ENCODE data around the gene HCRTR1.

Gene HCRTR1

DNA sequence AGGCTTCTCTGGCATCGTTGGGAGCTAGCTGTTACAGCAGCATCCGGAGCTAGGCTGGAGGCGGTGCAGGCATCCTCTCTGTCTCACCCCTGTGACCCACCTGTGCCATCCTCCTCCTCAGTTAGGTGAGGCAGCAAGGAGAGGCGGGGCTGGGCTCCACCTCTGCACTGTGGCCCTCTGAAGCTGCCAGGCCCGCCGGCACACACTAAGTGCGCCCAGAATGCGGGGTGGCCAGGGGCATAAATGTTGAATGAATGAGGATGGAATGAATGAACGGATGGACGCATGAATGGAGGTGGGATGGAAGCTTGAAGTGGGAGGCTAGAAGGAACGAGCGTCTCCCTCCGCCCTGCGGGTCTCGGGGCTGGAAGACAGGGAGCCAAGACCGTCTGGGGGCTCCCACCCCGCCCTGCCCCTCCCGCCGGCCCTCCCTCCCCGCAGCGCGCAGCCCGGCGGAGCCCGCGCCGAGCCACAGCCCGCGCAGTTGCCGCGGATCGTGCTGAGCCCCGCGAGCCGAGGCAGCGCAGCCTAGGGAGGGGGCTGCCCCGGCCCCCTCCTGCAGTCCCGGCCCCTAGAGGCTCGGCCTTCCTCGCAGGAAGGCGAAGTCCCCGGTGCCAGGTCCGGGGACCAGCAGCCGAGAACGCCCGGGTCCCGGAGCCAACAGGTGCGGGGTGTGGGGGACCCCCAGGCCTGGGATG lies at the start of gene HCRTR1:
Gene HCRTR1, plus strand, starts transcription at position 472 of the 698 bp plus-strand sequence. CDS start 1,504 bp downstream, outside the sequence.
- DNase-seq (ENCODE audit: low spot score), result no peak

- DNase-seq (ENCODE audit: low spot score), result no peak
Observed at GRCh38 chr1:31567956-31568570, 49.4 kb upstream of the HCRTR1 start.

GRCh38 chr1:31568895-31569595 lies 48.4 kb upstream of the HCRTR1 start:
- no peak for DNase-seq (ENCODE audit: low spot score)

DNA sequence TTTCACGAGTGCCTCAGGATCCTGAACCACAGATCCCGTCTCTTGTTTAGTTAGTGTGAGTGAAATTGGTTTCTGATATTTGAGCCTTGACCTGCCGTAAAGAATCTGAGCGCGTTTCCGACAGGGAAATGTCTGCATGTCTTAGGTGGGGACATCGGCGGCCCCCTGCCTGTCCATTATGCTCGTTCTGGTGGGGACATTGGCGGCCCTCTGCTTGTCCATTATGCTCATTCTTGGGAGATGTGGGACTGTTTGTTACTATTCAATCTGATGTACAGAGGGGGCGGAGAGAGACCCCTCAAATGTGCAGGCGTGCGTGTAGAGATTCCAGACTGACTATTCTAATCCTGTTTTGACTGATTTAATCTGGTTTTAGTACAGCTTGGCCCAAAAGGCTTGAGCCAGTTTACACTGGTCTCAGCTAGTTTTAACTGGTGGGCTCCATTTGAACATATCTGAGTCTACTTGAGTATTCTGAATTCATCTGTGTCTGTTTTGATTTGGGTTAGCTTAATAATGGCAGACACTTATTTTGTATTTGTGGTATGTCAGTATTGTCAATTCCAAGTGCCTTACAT lies 47.8 kb upstream of the HCRTR1 start:
- DNase-seq (ENCODE audit: low spot score), result peak; percentile 55

GRCh38 chr1:31570228-31570627 lies 47.3 kb upstream of the HCRTR1 start:
- DNase-seq (ENCODE audit: low spot score), result no peak

DNA sequence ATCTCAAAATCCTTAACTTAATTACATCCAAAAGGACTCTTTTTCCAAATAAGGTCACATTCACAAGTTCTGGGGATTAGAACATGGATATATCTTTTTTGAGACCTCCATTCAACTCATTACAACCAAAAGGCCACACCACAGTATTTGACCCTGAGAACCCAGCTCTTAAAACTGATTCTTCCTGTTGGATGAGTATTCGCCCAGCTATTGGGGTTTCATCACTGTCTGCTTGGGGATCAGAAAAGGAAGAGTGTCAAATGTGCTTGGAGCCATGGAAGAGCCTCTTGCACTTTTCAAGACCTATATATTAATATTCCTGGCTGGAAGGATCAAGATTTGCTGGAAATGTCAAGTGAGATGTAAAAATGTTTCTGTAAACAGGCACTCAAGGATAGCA lies 46.6 kb upstream of the HCRTR1 start:
- DNase-seq (ENCODE audit: low spot score), result no peak

DNA sequence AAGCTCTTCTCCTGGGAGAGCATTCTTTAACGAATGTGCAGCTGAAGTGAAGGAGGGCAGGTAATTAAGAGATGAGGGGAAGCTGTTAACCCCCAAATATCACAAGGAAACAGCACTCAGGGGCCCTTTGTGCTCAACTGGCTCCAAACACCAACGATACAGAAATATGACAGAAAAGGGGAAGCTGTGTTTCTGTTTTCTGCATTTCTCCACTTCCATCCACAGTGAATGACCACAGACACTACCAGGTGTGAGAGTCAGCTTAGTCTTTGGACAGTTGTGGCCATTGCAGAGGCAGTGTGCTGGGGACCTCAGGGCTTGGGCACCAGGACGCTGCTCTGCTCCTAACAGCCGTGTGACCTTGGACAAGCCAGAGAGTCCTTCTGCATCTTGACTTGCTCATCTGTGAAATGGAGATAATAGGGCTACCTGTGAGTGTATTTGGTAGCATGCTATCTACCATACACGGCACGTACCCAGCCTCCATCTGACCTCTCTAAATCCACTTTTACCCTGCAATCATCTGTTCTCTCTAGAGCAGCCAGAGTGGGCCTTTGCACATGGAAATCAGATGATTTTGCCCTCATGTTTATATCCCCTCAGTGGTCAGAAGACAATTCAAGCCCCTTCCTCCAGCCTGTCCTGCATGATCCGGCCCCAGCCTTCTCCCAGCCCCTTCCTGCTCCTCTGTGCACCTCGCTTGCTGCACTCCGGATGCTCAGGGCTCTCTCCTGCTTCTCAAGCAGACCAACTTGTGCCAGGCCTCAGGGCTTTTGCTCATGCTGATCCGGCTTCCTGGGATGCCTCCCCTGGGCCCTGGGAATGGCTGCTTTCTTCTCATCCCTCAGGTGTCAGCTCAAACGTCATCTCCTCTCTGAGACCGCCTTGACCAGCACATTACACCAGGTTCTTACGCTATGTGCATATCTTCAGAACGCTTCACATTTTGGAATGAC lies 45.9 kb upstream of the HCRTR1 start:
- no peak for DNase-seq (ENCODE audit: low spot score)

- DNase-seq (ENCODE audit: low spot score), result no peak
Observed at GRCh38 chr1:31572323-31573104, 45.0 kb upstream of the HCRTR1 start.

- DNase-seq (ENCODE audit: low spot score), result peak; percentile 34
Observed at GRCh38 chr1:31573261-31573660, 44.2 kb upstream of the HCRTR1 start.

- DNase-seq (ENCODE audit: low spot score), result peak; percentile 31
Observed at GRCh38 chr1:31574749-31575368, 42.6 kb upstream of the HCRTR1 start.

DNA sequence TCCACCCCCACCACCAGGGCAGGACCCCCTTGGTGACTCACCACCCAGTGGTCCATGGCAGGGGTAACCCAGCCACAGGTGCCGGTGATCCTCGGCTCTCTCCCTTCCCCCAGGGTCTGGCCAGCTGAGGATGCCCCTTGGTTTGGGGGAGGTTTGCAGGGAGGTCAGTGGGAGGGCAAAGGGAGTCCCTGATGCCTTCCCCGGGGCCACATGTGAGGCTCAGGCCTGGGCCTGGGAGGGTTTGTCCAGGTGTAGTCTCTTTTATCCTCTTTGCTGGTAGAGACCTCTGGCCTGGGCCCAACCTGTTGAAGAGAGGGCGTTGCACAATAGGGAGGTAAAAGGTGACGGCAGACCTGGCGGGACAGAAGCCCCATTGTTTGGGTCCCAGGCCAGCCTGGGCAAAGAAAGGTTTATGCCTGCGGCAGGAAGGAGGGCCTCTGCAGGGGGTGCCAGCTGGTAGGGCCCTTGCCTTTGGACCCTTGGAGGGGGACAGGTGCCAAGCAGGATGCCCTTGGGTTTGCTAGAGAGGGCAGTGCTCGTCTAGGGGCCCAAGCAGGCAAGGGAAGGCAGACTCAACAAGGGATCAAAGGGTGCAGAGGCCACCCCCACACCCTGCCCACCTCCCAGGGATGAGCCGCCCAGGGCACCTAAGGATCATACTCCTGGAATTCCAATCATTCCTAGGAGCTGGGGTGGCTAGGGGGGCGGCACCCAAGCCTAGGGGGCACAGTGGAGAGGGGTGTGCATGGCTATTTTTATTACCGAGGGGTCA lies 41.9 kb upstream of the HCRTR1 start:
- DNase-seq (ENCODE audit: low spot score), result peak; percentile 53

- peak; percentile 54 for DNase-seq (ENCODE audit: low spot score)
Observed at GRCh38 chr1:31576201-31576669, 41.3 kb upstream of the HCRTR1 start, which contains the start of gene TINAGL1. TINAGL1 (plus strand) TSS chr1:31576515; CDS start chr1:31577149, 634 bp downstream.

DNA sequence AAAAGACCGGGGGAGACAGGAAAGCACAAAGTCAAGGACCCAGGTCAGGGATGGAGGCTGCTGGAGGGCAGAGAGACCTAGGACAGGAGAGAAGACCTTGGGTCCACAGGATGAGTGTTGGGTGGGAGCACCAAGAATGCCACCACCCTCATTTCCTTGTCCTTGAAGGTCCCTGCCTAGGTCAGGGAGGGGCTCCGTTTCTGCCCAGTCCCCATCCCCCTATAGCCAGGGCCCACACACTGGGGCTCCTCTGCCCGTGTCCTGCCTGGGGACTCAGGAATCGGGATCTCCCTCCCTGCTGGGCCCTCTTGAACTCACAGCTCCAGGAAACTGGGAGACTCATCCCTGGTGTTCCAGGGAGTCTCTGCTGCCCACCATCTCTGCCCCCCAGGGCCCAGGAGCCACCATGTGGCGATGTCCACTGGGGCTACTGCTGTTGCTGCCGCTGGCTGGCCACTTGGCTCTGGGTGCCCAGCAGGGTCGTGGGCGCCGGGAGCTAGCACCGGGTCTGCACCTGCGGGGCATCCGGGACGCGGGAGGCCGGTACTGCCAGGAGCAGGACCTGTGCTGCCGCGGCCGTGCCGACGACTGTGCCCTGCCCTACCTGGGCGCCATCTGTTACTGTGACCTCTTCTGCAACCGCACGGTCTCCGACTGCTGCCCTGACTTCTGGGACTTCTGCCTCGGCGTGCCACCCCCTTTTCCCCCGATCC lies 40.6 kb upstream of the HCRTR1 start:
- DNase-seq (ENCODE audit: low spot score), result peak; percentile 49

DNA sequence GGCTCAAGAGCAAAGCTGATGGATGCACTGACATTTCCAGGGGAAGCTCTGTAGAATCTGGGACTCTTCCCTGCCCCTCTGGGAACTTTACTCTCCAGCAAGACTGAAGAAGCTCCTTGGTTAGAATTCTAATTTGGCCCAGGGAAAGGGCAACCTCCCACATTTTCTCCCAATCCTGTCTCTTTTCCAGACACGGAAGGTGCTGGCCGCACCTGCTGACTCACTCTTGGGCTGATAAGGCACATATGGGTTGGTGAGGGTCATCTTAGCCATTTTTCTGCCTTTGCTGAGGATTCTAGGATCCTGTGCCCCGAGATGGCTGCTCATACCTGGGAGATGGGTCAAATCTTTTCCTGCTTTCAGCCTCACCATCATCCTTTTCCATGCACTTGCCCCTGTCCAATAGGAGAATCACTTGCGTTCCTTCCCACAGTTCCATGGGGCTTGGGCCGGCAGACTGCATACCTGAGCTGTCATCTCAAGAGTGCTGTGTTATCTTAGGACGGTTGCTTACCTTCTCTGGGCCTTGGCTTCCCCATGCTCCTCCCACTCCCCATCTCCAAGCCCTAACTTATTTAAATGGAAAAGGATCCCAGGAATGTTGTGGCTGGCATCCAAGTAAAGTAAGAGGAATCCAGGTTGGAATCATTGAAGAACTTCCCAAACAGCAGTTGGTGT lies 39.8 kb upstream of the HCRTR1 start:
- DNase-seq (ENCODE audit: low spot score), result no peak

- DNase-seq (ENCODE audit: low spot score), result peak; percentile 55
Observed at GRCh38 chr1:31579374-31579773, 38.1 kb upstream of the HCRTR1 start.

DNA sequence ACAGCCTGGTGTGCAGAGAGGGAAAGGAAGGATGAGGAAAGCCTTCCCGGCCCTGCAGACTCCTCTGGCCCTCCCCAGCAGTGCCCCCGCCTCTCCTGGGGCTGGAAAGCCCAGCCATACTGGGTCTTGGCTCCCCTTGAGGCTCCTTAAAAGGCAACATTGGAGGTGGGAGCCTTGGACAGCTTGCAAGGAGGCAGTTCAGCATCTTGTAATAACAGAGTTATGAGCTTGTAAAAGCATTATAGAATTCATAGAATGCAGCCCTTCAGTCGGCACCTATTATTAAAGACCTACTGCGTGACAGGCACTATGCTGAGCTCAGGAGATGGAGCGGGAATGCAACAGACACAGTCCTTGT lies 37.0 kb upstream of the HCRTR1 start:
- DNase-seq (ENCODE audit: low spot score), result no peak

- DNase-seq (ENCODE audit: low spot score), result no peak
Observed at GRCh38 chr1:31580891-31581603, 36.4 kb upstream of the HCRTR1 start.
